Measurements from ENCODE around the gene CLIP1. TPM values are rescaled to one million over a fixed set of nuclear protein-coding genes. Genes with fewer than 3 reads are reported as not detected.

The CLIP1 gene
- total RNA-seq, 1 experiment from 2014 or later: 42.9 TPM

- intact Hi-C loops (cut with micrococcal nuclease): no loop called here
- no peak overlapping the region for H3K4me2 ChIP-seq (ENCODE audit: low read length)
- BruUV-seq (replicated peaks): no TSS peak
- CTCF ChIA-PET: interaction anchor here (0.5 to 1.6 kb wide), 7 partner anchors 11 to 302 kb away, joined by 3 to 9 read pairs (median 3); no protein-coding TSS in a partner anchor
- H3K4me3 ChIP-seq (replicated peaks in 1 of 2; ENCODE audit: low read depth in 1 of 2, low read length in 2 of 2): no peak overlapping the region
- POLR2A ChIA-PET: no interaction called here
- no peak overlapping the region for H3K9ac ChIP-seq (ENCODE audit: low read length)
- H3K9me3 ChIP-seq (ENCODE audit: control insufficient read depth in 1 of 2, insufficient read depth in 1 of 2, low read depth in 1 of 2, low read length in 2 of 2): no peaks in the 10 kb centered on the region
- H3K27me3 ChIP-seq (ENCODE audit: insufficient read depth, low read length): no peaks in the 10 kb centered on the region
- RAD21 ChIA-PET (ENCODE audit: low non-redundant PET in 1 of 2, low total read pairs in 2 of 2, uncharacterized antibody in 2 of 2, unreplicated experiment in 2 of 2): no interaction called here
- H2AFZ ChIP-seq (ENCODE audit: low read depth, low read length, poor library complexity, severe bottlenecking): no peak overlapping the region
- H3K9me2 ChIP-seq (ENCODE audit: insufficient read depth): no peaks in the 10 kb centered on the region
- H3K4me1 ChIP-seq (ENCODE audit: control insufficient read depth in 1 of 2, insufficient read depth in 2 of 2, low read length in 2 of 2): no peaks in the 10 kb centered on the region
- H4K20me1 ChIP-seq (ENCODE audit: insufficient read depth): no peaks in the 10 kb centered on the region
- no peak overlapping the region for H3K27ac ChIP-seq (ENCODE audit: low read depth, low read length)
- ATAC-seq: peak; percentile 95
- peaks cover 10 to 16% of the 10 kb centered on the region in 2 experiments; a peak in 2 of 4 replicates for H3K36me3 ChIP-seq (ENCODE audit: control insufficient read depth in 1 of 2, insufficient read depth in 2 of 2, low read length in 2 of 2)
- DNase-seq (ENCODE audit: low read depth, low spot score): peak; percentile 34
- H3K79me2 ChIP-seq (ENCODE audit: insufficient read depth, low read length): no peaks in the 10 kb centered on the region
- no peak for TF ChIP-seq JUND (IDR thresholded peaks at IDR 0.05)
- peak; percentile 54 for TF ChIP-seq RAD21 (IDR thresholded peaks at IDR 0.05; ENCODE audit: low read depth)
- no peak for TF ChIP-seq CEBPB (IDR thresholded peaks at IDR 0.05; ENCODE audit: low read depth)
- TF ChIP-seq YY1 (IDR thresholded peaks at IDR 0.05; ENCODE audit: extremely low read depth, insufficient replicate concordance, low read depth, low read length): no peak
- TF ChIP-seq TCF7L2 (IDR thresholded peaks at IDR 0.05; ENCODE audit: borderline replicate concordance, extremely low read depth, insufficient read depth, insufficient read length): no peak
- TF ChIP-seq CTCF (IDR thresholded peaks at IDR 0.05 in 2 of 3, conservative IDR thresholded peaks at IDR 0.05 in 1 of 3; ENCODE audit: borderline replicate concordance in 1 of 3, insufficient read depth in 1 of 3, low read depth in 2 of 3, low read length in 2 of 3): peak; percentile 42 to 92 (median 73); a peak in 5 of 6 replicates
- TF ChIP-seq EGR1 (IDR thresholded peaks at IDR 0.05; ENCODE audit: low read depth): no peak
Measured at GRCh38 chr12:122356192-122356635, 66.3 kb downstream of the CLIP1 start.

- no peaks in the 10 kb centered on the region for H4K20me1 ChIP-seq (ENCODE audit: insufficient read depth)
- H3K36me3 ChIP-seq (ENCODE audit: control insufficient read depth in 1 of 2, insufficient read depth in 2 of 2, low read length in 2 of 2): peaks cover 10 to 16% of the 10 kb centered on the region in 2 experiments; a peak in 2 of 4 replicates
- no peaks in the 10 kb centered on the region for H3K9me3 ChIP-seq (ENCODE audit: control insufficient read depth in 1 of 2, insufficient read depth in 1 of 2, low read depth in 1 of 2, low read length in 2 of 2)
- POLR2A ChIA-PET: no interaction called here
- H3K9me2 ChIP-seq (ENCODE audit: insufficient read depth): no peaks in the 10 kb centered on the region
- no peaks in the 10 kb centered on the region for H3K27me3 ChIP-seq (ENCODE audit: insufficient read depth, low read length)
- H3K4me1 ChIP-seq (ENCODE audit: control insufficient read depth in 1 of 2, insufficient read depth in 2 of 2, low read length in 2 of 2): no peaks in the 10 kb centered on the region
- no peak overlapping the region for H3K27ac ChIP-seq (ENCODE audit: low read depth, low read length)
- RAD21 ChIA-PET (ENCODE audit: low non-redundant PET in 1 of 2, low total read pairs in 2 of 2, uncharacterized antibody in 2 of 2, unreplicated experiment in 2 of 2): no interaction called here
- H2AFZ ChIP-seq (ENCODE audit: low read depth, low read length, poor library complexity, severe bottlenecking): no peak overlapping the region
- no peak for DNase-seq (ENCODE audit: low read depth, low spot score)
- no peak overlapping the region for H3K9ac ChIP-seq (ENCODE audit: low read length)
- intact Hi-C loops (cut with micrococcal nuclease): no loop called here
- no peak overlapping the region for H3K4me3 ChIP-seq (replicated peaks in 1 of 2; ENCODE audit: low read depth in 1 of 2, low read length in 2 of 2)
- H3K4me2 ChIP-seq (ENCODE audit: low read length): no peak overlapping the region
- CTCF ChIA-PET: interaction anchor here (0.8 to 1.6 kb wide), 3 partner anchors 12 to 301 kb away, joined by 3 to 9 read pairs (median 3); no protein-coding TSS in a partner anchor
- no peak for TF ChIP-seq EGR1 (IDR thresholded peaks at IDR 0.05; ENCODE audit: low read depth)
- TF ChIP-seq TCF7L2 (IDR thresholded peaks at IDR 0.05; ENCODE audit: borderline replicate concordance, extremely low read depth, insufficient read depth, insufficient read length): no peak
- no peak for TF ChIP-seq ZNF274 (IDR thresholded peaks at IDR 0.05; ENCODE audit: low read depth, low read length)
- TF ChIP-seq CBX3 (IDR thresholded peaks at IDR 0.05; ENCODE audit: low read depth): no peak
- TF ChIP-seq YY1 (IDR thresholded peaks at IDR 0.05; ENCODE audit: extremely low read depth, insufficient replicate concordance, low read depth, low read length): no peak
- TF ChIP-seq POLR2AphosphoS5 (IDR thresholded peaks at IDR 0.05; ENCODE audit: low read depth, low read length): no peak
- no peak for TF ChIP-seq SRF (IDR thresholded peaks at IDR 0.05; ENCODE audit: low read depth)
- TF ChIP-seq CEBPB (IDR thresholded peaks at IDR 0.05; ENCODE audit: low read depth): no peak
- TF ChIP-seq ATF3 (IDR thresholded peaks at IDR 0.05): no peak
- no peak for TF ChIP-seq RAD21 (IDR thresholded peaks at IDR 0.05; ENCODE audit: low read depth)
- TF ChIP-seq CTCF (IDR thresholded peaks at IDR 0.05 in 2 of 3, conservative IDR thresholded peaks at IDR 0.05 in 1 of 3; ENCODE audit: borderline replicate concordance in 1 of 3, insufficient read depth in 1 of 3, low read depth in 2 of 3, low read length in 2 of 3): no peak
- ATAC-seq: no peak
- no TSS peak for BruUV-seq (replicated peaks)
- H3K79me2 ChIP-seq (ENCODE audit: insufficient read depth, low read length): no peaks in the 10 kb centered on the region
Measured at GRCh38 chr12:122355706-122356105, 66.8 kb downstream of the CLIP1 start.

Data from HCT116 (cell line).